Hematopoietic multipotent progenitor cell treated with erythropoietin and hydrocortisone succinate and interleukin-3 and kit ligand, for 4 days (in vitro differentiated cells): ENCODE measurements around the gene ATOSB.
A peak's percentile ranks its signal among the peaks of the same experiment; 100 is the strongest.

Experiments
- DNase-seq: peaks from one replicate; pipeline ENCODE4 v3.0.0-alpha.2; 2015

The ATOSB gene

DNA sequence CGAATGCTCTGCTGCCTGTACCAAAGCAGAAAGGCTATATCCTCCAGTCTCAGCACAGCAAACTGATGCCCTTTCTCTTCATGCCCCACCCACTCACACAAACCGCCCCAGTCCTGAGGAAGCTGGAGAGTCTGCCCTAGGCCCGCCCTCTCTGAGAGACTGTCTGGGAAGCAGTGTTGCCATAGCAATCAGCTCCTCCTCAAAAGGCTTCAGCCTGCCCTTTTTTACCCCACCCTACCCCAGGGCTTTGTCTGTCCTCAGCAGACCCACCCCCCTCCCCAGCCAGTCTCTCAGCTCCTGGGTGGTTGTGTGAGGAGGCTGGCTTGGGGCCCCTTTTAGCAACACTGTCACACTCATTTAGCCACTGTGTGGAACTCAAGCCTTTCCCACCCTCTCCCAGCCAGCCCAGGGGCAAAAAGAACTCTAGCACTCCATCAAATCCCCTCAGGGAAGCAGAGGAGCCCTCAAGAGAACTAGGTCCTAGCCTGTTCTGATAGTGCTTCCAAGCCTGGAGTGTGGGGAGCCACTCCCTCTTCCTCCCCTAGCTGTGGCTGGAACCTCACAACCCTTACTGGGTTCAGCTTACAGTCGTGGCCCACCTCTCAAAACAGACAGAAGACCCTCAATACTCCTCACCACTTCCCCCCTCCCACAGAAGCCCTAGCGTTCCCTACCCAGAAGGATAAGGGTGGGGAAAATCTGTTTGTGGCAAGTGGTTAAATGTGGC is 1.4 kb downstream of the ATOSB start:
- DNase-seq = peak; percentile 97

DNA sequence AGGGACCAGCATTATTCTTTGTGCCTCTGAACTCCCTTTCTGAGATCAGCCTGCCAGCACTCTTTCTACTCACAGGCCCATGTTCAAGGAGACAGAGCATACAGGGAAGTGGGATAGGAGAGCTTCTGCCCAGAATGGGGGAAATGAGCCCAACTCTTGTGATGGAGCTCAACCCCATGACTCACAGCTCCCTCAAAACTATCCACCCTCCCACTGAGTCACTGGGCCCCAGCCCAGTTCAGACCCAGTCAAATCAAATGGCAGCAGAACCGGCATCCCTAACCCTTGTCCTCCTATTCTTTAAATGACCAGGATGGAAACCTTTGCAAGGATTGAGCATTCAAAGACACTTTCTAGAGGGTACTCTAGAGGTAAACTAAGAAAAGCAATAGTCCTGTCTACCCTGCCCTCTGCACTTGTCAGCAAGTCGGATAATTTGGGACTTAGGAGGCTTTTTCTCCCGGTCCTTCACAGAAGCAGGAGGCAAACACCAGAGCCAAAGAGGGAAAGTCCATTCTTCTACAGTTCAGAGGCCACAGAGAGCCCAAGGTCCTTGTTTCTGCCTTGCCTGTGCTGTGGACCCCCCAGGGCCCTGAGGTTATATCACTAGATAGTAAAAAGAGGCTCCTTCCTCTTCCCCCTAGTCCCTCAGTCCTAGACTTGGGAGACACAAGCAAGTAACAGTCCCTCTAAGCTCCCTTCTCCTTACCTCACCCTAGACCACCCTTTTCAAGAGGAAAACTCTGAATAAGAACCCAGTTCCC is 3.2 kb downstream of the ATOSB start:
- DNase-seq = no peak

DNA sequence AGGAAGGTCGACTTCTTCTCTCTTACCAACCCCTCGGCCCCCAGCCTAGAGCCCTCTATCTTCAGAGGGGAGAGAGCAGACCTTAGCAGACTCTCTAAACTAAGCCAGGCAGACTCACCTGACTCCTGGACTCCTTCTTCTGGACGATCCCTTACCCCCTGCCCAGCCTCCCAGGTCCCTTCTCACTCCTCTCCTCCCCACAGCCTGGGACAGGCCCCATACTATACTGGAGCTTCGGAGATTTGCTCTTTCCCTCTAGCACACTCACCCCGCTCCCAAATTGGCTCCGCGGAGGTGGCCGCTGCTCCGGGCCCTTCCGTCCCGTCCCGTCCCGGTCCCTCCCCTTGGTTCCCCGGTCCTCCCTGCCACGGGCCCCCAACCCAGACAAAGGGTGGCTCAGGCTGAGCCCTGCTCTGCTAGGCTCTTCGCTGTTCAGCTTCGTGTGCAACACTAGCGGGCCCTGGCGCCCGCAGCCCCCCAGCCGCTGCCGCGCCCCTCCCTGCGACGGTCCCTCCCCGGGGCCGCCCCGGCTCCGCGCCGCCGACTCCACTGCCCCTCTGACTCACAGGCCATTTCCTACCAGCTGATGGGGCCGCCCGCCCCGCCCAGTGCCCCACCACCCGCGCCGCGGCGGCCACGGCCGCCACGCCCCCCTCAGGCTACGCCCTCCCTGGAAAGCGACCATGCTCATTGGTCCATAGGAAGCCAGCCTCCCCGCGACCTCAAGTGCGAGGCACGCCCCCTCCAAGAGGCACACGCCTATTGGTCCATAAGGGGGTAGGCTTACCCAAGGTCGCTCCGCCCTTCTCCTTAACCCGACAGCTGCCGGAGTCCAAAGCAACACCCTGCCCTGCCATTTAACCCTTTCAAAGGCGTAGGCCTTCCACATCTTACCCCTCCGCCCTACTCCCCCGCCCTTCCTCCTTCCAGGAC is 4.4 kb downstream of the ATOSB start:
- DNase-seq = peak; percentile 100

DNA sequence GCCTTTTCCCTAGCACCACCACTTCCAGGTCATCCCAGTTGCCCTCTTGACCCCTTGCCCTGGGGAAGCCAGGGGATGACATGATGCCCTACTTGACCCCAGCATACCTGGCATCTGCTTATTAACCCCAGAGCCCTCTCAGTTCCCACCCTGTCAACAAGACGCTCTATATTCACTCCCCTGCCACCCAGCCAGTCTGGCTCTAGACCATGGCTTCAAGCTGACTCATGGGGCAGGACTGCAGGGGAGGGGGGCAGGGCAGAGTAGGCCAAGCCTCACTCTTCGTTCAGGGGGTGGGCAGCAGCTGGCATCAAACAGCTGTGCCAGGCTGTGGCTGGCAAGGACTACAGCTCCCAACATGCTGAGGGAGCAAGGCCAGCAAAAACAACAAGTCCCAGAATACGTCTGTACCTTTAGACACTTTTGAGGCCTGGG is 5.3 kb downstream of the ATOSB start:
- DNase-seq = peak; percentile 80

DNA sequence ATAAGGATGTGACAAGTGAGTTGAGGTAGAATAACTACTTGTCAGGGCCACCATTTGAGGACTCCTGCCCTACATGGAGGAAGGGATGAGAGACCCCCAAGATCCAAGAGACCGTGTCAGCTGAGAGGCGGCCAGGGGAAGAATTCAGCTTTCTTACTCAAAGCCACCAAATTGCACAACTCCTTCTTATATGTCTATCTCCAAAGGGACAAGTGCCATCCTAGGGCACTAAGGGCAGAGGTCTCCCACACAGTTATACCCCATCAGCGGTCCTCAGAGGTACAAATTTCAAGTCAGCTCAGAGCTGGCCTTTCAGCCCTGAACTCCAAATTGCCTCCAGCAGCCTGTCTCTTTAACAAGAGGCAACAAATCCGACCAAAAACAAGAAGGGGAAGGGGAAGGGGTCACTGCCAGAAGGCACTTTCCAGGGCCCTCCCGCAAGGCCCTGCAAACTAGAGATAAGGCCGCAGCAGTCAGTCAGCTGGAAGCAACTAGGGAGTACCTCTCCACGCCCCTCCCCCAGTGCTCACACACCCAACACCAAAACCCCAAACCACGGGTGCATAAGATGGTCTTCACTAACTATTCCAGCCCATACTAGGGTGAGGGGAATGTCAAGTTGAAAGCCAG is 6.6 kb downstream of the ATOSB start:
- peak; percentile 98 for DNase-seq

DNA sequence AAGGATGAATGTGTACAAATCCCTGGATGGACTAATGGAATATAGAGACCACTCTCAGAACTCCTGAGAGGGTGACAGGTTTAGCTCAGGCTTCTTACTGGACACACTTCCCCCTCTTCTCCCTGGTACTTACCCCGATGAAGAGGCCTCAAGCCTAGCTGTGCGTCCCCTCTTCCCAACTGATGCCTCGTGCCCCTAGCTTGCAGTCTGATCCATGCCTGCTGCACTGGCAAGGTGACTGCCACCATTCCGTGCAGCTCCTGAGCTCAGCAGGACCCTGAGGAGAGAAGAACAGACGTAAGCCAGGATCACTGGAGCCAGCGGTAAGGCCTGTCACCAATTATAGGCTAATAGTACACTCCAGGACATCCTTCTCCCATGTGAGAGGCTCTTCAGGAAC is 7.2 kb downstream of the ATOSB start:
- DNase-seq = no peak

DNA sequence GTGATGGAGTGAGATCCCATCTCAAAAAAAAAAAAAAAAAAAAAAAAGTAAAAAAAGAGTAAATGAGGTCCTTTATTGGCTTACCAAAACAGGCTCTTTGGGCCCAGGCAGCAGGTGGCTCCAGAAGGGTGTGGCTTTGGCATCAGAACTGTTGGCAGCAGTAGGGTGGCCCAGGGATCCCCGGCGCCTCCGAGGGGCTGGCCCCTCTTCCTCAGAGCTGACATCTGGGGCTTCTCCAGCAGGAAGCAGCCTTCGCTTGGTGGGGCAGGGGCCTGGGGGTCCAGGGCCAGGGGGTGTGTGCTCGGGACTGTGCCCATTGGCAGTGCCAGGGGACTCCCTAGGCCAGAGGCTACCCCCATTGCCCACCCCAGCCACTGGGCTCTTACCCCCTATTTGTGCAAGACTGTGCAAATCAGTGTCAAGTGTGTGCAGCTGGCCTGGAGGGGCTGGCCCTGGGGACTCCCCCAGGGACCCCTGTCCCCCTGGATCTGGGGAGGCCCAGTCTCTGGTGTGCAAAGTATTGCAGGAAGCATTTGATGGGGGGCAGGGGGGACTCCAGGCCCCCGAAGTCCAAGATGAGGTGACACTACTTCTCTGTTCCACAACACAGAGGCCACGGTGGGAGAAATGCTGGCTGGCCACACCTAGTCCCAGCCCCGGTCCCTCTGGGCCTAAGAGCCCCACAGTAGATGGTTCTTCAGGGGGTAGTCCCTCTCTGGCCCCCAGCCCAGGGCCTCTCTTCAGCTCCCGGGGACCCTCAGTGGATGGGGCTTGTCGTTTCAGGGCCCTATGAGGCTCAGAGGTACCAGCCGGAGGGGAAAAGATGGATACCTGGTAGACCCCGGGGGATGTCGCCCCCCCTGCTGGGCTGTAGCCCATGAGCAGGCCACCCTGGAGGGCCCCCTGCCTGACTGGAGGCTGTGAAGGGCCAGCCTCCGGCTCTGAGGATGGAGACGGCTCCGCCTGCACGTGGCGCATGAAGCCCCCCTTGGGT is 8.1 kb downstream of the ATOSB start:
- DNase-seq = no peak

DNA sequence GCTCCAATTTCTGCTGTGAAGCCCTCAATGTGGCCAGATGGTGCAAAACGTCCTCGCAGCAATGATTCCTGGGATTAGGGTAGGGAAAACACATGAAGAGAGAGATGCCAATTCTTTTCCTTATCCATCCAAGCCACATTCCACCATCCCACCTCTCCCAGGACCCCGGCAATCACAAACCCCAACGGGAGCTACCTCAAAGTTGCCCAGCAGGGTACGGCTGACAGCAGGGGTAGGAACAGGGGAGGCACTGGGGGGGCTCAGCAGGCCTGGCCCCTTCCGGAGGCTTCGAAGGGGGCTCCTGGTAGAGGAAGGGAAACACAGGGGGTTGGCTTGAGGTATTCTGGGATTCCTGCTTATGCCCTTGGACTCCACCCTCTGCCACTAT is 9.3 kb downstream of the ATOSB start:
- no peak for DNase-seq

DNA sequence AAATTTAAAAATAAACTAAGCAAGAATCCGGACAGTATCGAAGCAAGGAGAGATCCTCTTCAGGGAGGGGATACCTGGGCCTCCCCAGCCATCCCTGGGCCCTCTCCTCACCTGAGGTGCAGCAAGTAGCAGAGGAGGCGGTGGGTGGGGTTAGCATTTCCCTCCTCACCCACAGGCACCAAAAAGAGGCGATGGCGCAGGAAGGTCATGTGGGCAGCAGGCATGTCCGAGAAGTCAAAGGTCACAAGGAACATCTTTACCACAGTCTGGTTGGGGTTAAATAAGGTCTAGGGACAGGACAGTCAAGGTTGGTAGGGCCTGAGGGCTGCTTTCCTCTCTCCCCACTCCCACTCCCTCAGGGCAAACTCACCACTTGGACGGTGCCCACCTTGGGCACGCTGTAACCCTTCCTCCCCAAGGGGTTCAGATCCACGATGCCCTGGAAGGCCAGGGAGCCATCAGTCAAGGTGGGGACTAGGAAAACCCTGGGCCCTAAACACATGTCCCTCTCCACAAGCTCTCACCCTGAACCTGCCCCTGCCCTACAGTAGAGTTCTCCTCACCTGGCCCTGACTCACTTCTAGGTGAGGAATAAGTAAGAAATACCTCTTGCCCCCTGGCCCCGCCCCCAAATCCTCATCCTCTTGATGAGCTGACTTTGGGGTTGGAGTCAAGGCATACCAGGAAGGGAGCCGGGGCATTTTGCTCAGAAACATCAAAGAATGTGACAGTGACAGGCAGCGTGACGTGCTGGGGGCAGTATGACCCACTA is 9.9 kb downstream of the ATOSB start:
- DNase-seq = no peak

DNA sequence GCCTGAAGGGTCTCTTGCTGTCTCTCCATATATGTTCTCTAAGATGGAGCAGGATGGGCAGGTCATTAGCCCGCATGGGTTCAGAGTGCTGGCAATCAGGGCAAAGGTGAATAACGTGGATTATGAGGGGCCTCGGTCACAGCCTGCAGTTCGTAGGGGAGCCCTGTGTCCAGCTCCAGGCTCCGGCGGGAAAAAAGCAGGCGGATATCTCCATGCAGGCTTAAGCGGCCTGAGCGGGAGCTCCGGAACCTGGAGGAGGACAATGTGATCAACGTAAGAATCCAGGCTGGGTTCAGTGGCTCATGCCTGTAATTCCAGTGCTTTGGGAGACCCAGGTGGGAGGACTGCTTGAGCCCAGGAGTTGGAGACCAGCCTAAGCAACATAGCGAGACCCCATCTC is 10.5 kb downstream of the ATOSB start:
- no peak for DNase-seq

DNA sequence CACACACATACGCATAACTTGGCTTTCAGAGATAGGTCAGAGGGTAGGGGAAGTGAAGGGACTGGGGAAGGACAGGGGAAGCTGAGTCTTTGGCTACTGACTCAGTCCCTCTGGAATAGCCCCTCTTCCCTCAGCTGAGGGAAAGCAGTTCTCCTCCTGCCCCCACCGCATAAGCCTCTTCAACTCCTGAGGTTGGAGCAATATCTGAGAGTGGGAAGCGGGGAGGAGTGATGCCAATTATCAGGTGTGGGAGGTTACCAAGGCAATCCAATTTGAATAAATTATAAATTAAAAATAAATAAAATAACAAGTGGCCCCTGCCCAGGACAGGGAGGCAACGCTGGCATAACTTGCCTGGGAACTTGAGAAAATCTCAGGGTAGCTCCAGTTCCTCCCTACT is 11.1 kb downstream of the ATOSB start:
- no peak for DNase-seq

DNA sequence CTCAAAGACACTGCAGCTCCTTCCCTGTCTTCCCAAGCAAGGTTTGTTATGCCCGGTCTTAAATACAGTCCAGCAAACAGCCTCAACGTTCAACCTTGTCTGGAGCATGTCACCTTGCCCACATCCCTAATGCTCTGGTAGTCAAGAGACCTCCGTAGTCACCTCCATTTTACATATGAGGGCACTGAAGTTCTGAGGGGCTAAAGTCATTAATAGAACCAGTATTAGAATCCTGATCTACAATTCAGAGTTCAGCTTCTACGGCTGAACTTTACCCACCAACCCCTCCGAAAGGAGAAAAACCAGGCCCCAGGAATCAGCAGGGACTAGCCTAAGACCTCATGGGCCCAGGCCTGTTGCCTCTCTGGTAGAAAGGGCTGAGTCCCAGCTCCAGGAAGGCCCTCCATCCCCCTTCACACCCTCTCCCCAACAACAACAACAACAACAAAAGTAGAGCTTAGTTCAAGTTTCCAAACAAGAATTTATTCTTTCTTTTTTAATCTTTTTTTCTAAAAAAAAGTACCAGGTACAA is 11.9 kb downstream of the ATOSB start:
- no peak for DNase-seq

DNA sequence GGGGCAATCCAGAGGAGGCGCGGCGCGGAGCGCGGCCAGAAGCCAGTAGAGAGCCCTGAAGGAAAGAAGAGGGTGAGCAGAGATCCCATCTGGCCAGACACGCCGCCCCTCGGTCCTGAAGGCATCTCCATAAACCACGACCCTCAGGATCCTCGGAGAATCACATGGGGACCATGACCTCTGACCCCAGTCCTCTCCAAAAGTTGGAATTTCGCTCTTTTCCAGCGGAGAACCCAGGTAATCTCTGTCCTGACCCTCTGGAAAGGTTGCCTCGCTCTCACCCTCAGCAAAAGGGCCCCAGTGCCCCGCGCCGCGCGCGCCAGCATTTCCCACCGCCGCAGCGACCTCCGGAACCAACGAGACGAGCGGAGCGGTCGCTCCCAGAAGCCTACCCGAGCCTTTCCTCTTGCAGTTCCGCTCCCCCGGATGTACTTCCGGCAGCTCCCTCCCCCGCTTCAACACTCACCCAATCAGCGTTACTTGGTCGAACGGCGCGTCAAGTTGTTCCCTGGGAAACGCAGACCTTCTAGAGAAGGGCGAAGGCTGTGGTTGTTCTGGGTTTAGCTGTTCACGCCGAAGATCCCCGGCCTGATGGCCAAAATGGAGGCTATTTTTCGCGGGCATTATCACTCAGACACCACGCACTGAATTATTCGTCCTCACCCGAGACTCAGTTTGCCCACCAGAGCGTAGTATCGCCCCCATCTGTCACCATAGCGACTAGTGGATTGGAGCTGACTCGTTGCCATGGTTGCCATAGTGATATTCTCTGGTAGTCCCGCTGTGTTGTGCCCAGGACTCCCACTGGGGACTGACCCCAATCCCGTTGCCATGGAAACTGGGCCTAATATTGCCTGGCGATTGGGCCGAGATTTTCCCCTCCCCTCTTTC is 12.6 kb downstream of the ATOSB start, which contains the start of gene STOML2:
Gene STOML2 (minus strand): TSS at position 363 of the 891 bp plus-strand sequence. CDS start 37 bp downstream, at position 326.
- DNase-seq = peak; percentile 99

DNA sequence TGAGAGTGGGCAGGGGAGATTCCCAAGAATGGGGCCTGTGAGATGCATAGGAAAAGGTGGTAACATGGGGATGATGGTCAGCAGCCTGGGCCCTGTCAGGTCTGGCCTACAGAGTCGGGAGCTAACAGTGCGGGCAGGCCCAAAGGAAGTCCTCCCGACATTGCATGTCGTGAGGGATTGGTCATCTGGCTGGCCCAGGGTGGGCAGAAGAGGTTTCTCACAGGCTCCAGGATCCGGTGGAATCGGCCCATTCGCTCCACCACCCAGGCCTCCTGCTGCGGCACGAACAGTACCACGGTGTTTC is 13.2 kb downstream of the ATOSB start:
- DNase-seq = no peak

DNA sequence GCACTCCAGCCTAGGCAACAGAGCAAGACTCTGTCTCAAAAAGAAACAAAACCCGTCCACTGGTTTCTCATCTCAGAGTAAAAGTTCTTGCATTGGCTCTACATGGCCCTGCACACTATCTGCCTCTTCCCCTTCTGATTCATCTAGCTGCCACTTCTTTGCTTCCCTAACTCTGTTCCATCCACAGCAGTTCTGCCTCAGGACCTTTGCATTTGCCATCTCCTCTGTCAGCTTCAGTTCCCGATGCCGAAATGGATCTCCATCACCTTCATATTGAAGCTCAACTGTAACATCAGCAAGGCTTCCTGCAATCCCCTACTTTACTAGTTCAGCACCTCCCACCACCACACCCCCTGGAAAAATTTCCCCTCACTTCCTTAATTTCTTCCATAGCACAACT is 18.1 kb downstream of the ATOSB start:
- DNase-seq = no peak

DNA sequence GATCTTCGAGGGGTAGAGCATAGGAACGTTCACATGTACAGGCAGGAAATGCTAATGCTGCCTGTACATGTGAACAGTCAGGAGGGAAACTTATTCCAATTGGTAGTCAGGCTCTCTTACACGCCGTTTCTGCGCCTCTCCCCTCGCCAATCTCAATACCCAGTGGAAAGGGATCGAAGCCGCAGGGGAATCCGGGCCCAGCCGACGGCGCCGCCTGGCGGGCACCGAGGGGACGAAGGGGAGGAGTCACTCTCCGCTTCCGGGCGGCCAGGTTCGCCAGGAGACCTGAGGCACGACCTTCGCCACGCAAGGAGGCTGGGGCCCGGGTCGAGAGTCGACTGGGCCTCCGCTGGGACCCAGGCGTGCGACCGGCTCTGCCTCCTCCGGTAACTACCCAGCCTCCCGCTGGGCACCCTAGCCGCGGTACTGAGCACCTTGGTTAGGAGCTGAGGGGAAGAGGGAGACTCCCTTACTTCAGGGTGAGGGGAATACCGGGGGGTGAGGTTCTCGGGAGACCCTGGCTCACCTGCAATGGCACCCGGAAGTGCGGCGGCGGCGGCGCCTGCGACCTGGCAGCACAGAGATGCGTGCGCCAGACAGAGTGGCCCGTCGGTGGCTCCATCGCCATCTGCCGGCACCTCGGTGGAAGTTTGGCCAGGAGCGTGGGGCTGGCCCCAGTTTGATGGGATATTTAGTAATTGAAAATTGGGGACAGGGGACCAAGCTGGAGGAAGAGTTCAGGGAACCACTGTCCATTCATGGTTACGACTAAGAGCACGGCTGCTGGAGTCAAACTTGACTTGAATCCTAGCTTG is 19.4 kb downstream of the ATOSB start, which contains the start of gene PIGO:
Gene PIGO (minus strand): TSS at position 557 of the 815 bp plus-strand sequence. CDS start 1,026 bp downstream, outside the sequence.
- peak; percentile 95 for DNase-seq

DNA sequence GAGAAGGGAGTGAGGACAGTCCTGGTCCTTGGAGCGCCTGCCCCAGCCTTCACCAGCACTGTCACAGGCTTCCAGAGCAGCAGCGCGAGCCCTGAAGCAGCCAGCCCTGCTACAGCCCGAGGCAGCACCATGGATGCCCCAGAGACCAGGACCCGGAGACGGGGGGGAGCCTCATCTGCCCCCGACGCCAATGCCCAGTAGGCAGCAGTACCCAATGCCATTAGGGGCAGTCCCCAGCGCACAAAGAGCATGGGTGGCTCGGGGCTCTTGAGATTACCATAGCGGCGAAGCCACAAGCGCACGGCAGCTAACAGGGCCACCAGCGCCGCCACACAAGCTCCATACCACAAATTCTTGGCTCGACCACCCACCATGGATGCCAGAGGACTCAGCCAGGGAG is 24.1 kb downstream of the ATOSB start:
- DNase-seq = no peak

DNA sequence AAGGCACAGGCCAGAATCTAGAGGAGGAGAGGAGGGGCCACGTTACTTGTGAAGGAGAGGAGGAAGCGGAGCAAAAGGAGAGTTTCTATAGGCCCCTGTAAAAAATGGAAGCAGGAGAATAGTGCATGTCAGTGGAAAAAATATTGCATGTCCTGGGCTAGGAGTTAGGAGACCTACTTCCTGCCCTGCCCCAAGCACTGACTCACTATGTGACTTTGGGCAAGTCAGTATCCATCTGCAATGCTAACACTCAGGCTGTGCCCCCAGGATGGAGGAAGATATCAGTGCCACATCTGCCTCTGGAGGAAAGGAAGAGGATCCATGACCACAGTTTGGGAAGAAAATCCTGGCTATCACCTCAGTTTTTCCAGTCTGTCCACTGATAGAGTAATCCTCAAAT is 26.2 kb downstream of the ATOSB start:
- DNase-seq = no peak
